ENCODE results near the gene FOXD1.

Gene FOXD1

DNA sequence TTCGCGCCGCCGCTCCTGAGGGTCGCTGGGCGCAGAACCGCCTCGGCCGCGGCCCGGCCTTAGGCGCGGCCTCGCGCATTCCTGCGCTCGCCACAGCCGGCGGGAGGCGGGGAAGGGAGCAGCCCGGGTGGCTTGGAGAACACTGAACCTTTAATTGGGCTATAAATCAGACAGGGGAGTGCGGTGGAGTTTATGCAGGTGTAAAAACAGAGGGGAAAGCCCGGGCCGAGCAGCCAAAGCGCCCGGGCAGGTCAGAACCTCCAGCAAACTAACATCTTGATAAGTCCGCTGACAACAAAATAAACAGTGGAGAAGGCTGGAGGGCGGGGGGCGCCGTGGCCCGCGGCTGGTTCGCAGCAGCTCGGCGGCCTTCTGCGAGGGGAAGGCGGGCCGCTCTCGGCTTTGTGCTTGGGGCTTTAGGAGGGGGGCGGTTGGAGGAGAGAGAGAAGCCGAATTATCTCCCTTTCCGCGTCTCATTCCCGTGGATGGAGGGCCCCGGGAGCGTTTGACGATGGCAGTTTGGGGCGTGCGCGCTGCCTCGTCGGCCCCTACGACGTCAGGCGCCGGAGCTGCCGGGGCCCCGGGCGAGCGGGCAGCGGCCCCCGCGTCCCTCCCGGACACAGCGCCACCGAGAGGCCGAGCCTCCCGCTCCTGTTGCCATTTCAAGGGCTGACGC lies 11.3 kb downstream of the FOXD1 start:
- peak overlapping the region; percentile 57 for H3K4me3 ChIP-seq (ENCODE audit: low read length)
- no peaks in the 10 kb centered on the region for H3K36me3 ChIP-seq (ENCODE audit: insufficient read depth, low read length)
- peaks cover 15% of the 10 kb centered on the region for H3K27me3 ChIP-seq (ENCODE audit: control insufficient read depth, insufficient read depth, low read length)
- H3K9me3 ChIP-seq (replicated peaks; ENCODE audit: low read length), result no peaks in the 10 kb centered on the region
- H3K4me1 ChIP-seq (ENCODE audit: control insufficient read depth, insufficient read depth, low read length), result peaks cover 20% of the 10 kb centered on the region
- H3K9ac ChIP-seq (ENCODE audit: low read depth, low read length), result peak overlapping the region; percentile 75
- H3K4me2 ChIP-seq (ENCODE audit: low read length), result peak overlapping the region; percentile 74

DNA sequence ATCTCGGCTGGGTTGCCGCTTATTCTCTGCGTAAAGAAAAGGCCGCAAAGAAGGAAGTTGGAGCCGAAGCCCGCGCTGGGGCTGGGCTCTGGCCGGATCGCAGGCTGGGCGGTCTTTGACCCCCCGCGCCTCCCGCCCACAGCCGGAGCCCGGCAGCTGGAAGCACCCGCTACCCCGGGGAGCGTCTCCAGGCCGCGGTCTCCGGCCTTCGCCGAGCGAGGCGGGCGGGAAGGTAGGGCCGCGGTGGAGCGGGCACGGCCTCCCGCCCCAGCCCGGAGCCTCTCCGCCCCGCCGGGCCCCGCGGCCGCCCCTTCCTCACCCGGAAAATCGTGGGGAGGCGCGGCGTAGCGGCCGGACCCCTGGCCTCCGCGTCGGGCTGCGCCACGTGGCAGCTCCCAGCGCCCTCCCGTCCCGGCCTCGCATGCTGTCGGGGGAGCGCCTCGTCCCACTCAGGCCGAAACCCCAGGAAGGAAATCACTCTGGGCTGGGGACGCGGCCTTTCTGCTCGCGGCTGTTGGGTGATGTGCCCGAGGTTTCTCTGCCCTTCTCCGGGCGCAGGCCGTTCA lies 12.0 kb downstream of the FOXD1 start:
- no peaks in the 10 kb centered on the region for H3K36me3 ChIP-seq (ENCODE audit: insufficient read depth, low read length)
- H3K9me3 ChIP-seq (replicated peaks; ENCODE audit: low read length), result no peaks in the 10 kb centered on the region
- peak overlapping the region; percentile 75 for H3K9ac ChIP-seq (ENCODE audit: low read depth, low read length)
- H3K4me3 ChIP-seq (ENCODE audit: low read length), result peak overlapping the region; percentile 57
- peak overlapping the region; percentile 74 for H3K4me2 ChIP-seq (ENCODE audit: low read length)
- H3K27me3 ChIP-seq (ENCODE audit: control insufficient read depth, insufficient read depth, low read length), result peaks cover 15% of the 10 kb centered on the region
- peaks cover 20% of the 10 kb centered on the region for H3K4me1 ChIP-seq (ENCODE audit: control insufficient read depth, insufficient read depth, low read length)

DNA sequence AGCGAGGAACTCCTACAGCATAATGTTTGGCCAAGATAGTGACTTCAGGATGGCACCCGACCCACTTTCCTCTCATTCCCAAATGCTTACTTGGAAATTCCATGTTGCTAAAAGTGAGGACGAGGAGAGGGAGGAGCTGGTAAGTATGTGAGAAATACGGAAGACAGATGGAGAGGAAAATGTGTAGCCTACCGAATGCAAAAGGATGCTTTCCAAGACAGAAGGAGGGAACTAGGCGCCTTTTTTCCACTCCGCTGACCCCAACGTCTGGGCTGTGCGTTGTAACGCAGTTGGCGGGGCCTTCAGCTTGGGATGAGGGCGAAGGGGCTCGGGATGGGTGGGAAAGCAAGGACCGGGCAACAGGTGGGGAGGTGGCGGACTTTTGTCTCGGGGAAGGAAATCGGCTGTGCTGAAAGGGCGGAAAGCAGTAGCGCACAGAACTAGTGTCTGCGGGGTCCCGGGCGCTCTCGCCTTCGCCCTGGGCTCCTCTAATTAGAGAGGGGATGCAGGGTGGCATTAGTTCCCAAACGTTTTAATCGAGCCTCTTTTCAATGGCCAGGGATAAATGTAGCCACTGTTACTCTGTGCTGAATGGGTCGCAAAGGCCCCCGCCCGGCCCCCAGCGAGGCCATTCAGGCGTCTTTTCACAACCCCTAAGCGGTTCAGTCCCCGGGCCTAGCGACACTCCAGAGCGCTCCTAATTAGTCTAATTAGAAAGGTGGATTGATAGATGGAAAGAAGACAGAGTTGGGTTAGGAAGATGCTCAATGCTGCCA lies 12.6 kb downstream of the FOXD1 start:
- peaks cover 20% of the 10 kb centered on the region for H3K4me1 ChIP-seq (ENCODE audit: control insufficient read depth, insufficient read depth, low read length)
- peak overlapping the region; percentile 75 for H3K9ac ChIP-seq (ENCODE audit: low read depth, low read length)
- peak overlapping the region; percentile 57 for H3K4me3 ChIP-seq (ENCODE audit: low read length)
- H3K36me3 ChIP-seq (ENCODE audit: insufficient read depth, low read length), result no peaks in the 10 kb centered on the region
- no peaks in the 10 kb centered on the region for H3K9me3 ChIP-seq (replicated peaks; ENCODE audit: low read length)
- H3K4me2 ChIP-seq (ENCODE audit: low read length), result peak overlapping the region; percentile 74
- peaks cover 15% of the 10 kb centered on the region for H3K27me3 ChIP-seq (ENCODE audit: control insufficient read depth, insufficient read depth, low read length)

DNA sequence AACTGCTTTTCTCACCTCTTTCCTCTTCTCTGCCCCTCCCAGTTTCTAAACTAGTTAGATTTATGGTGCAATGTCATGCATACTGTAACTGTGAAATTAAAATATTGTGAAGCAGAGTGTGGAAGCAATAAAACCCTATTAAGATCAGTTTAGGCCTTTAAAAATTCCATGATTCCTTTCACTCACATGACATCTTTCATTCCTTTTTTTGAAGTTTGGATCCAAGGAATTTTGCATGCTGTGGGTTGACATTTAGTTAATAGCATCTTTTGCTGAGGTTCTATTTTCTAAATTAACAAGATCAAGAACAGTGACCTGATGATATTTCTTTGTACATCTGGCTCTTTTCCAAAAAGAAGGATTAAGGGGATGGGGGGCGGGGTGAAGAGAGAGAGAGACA lies 13.7 kb downstream of the FOXD1 start:
- Histone ChIP-seq H3K4me3 (ENCODE audit: low read length) (no peak overlapping the region), H3K27me3 (ENCODE audit: control insufficient read depth, insufficient read depth, low read length) (peaks cover 15% of the 10 kb centered on the region), H3K36me3 (ENCODE audit: insufficient read depth, low read length) (no peaks in the 10 kb centered on the region), H3K9ac (ENCODE audit: low read depth, low read length) (no peak overlapping the region), H3K9me3 (replicated peaks; ENCODE audit: low read length) (no peaks in the 10 kb centered on the region), H3K4me2 (ENCODE audit: low read length) (no peak overlapping the region), H3K4me1 (ENCODE audit: control insufficient read depth, insufficient read depth, low read length) (peaks cover 16% of the 10 kb centered on the region)

DNA sequence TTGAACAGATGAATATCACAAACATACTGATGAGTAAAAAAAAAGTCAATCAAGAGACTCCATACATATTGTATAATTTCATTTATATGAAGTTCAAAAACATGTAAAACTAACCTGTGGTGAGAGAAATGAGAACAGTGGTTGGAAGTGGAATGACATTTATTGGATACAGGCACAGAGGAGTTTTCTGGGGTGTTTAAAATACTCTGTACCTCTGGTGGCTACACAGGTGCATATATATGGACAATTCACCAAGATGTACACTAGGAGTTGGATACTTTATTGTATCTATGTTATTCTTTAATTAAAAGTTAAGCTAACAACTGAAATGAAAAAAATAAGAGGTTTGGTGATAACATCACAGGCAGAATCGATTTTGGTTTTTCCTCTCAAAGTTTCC lies 14.1 kb downstream of the FOXD1 start:
- Histone ChIP-seq H3K4me2 (ENCODE audit: low read length) (no peak overlapping the region), H3K36me3 (ENCODE audit: insufficient read depth, low read length) (no peaks in the 10 kb centered on the region), H3K9me3 (replicated peaks; ENCODE audit: low read length) (no peaks in the 10 kb centered on the region), H3K27me3 (ENCODE audit: control insufficient read depth, insufficient read depth, low read length) (peaks cover 15% of the 10 kb centered on the region), H3K4me1 (ENCODE audit: control insufficient read depth, insufficient read depth, low read length) (peaks cover 16% of the 10 kb centered on the region), H3K9ac (ENCODE audit: low read depth, low read length) (no peak overlapping the region), H3K4me3 (ENCODE audit: low read length) (no peak overlapping the region)

DNA sequence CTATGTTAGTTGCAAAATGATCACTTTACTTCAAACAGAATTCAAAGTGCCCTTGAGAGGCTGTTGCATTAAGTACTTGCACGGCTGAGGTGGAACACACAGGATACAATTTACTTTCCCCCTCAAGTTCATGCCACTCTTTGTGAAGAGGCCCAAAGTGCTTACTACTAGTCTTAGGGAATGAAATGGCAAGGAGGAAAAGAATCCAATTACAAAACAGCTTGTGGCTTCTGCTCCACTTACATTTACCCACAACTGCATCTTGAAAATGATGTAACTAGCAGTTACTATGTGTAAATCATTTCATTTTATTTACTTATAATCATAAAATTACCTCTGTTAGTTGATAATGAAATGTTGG lies 14.6 kb downstream of the FOXD1 start:
- Histone ChIP-seq H3K27me3 (ENCODE audit: control insufficient read depth, insufficient read depth, low read length) (peaks cover 15% of the 10 kb centered on the region), H3K4me3 (ENCODE audit: low read length) (no peak overlapping the region), H3K4me2 (ENCODE audit: low read length) (no peak overlapping the region), H3K4me1 (ENCODE audit: control insufficient read depth, insufficient read depth, low read length) (peaks cover 16% of the 10 kb centered on the region), H3K36me3 (ENCODE audit: insufficient read depth, low read length) (no peaks in the 10 kb centered on the region), H3K9me3 (replicated peaks; ENCODE audit: low read length) (no peaks in the 10 kb centered on the region), H3K9ac (ENCODE audit: low read depth, low read length) (no peak overlapping the region)

DNA sequence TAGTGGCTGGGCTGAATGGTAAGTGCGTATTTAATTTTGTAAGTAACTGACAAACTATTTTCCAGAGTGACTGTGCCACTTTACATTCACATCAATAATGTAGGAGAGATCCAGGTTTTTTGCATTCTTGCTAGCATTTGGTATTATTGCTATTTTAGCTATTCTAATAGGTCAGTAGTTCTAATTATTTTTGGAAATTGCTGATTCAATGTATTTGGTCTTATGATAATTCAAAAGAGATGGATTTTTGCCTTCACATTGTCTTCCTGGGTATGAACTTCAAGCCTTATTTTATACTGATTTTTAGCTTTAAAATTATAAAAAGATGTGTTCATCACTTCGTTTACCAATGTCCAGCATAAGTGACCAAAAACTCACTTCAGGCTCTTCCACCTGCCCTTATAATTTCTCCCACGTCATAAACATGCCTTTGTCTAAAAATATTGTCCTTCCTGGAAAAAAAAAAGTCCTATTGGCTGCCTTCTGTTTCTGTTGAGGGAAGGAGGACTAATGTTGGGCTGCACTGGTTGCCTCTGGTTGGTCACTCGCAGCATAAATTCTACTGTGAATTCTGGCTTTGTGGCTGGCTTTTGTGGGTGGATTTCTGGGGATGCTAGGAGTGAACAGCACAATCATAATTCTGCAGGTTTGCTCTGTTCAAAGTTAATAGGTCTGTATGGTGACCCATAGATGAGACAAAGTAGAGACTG lies 15.2 kb downstream of the FOXD1 start:
- no peaks in the 10 kb centered on the region for H3K36me3 ChIP-seq (ENCODE audit: insufficient read depth, low read length)
- no peaks in the 10 kb centered on the region for H3K9me3 ChIP-seq (replicated peaks; ENCODE audit: low read length)
- H3K4me3 ChIP-seq (ENCODE audit: low read length), result no peak overlapping the region
- peaks cover 12% of the 10 kb centered on the region for H3K27me3 ChIP-seq (ENCODE audit: control insufficient read depth, insufficient read depth, low read length)
- no peak overlapping the region for H3K4me2 ChIP-seq (ENCODE audit: low read length)
- no peak overlapping the region for H3K9ac ChIP-seq (ENCODE audit: low read depth, low read length)
- H3K4me1 ChIP-seq (ENCODE audit: control insufficient read depth, insufficient read depth, low read length), result peaks cover 16% of the 10 kb centered on the region

DNA sequence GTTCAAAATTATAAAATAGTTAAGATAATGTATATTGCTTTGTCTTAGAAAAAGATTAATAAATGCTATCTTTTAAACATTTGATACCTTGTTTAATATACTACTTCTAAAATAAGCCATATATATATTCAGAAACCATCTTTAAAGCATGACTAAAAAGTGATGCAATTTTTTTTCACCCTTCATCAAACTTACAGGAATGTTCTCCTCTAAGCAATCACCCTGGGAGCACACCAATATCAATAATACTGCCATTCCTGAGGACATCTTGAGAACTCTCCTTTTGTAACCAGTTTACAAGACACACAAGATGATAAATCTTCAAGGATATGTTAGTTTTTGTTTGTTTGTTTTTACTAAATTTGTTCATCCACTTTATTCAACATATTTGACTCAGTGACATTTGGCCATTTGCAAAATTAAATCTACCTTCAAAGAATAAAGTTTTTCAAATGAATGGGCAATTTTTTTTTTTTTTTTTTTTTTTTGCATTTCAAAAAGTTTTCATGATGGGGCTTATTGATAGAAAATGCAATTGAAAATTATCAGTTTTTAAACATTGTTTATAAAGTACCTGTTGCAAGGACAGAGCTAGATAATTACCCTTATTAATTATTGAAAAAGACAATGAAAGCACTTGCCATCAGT lies 17.2 kb downstream of the FOXD1 start:
- no peak overlapping the region for H3K4me2 ChIP-seq (ENCODE audit: low read length)
- no peaks in the 10 kb centered on the region for H3K9me3 ChIP-seq (replicated peaks; ENCODE audit: low read length)
- H3K4me1 ChIP-seq (ENCODE audit: control insufficient read depth, insufficient read depth, low read length), result no peaks in the 10 kb centered on the region
- no peak overlapping the region for H3K9ac ChIP-seq (ENCODE audit: low read depth, low read length)
- no peaks in the 10 kb centered on the region for H3K36me3 ChIP-seq (ENCODE audit: insufficient read depth, low read length)
- H3K4me3 ChIP-seq (ENCODE audit: low read length), result no peak overlapping the region
- H3K27me3 ChIP-seq (ENCODE audit: control insufficient read depth, insufficient read depth, low read length), result peaks cover 10% of the 10 kb centered on the region

DNA sequence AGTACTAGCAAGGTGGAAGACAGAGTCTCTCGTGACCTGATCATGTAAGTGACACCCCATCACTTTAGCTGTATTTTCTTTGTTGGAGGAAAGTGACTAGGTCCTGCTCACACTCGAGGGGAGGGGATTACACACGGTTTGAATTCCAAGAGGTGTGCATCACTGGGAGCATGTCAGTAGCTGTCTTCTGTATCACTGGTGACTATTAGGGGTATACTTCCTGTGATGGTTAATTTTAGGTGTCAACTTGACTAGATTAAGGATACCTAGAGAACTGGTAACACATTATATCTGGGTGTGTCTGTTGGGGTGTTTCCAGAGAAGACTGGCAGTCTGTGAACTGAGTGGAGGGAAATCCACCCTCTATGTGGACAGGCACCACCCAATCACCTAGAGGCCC lies 22.5 kb downstream of the FOXD1 start:
- Histone ChIP-seq H3K4me2 (ENCODE audit: low read length) (no peak overlapping the region), H3K9ac (ENCODE audit: low read depth, low read length) (no peak overlapping the region), H3K9me3 (replicated peaks; ENCODE audit: low read length) (no peaks in the 10 kb centered on the region), H3K36me3 (ENCODE audit: insufficient read depth, low read length) (no peaks in the 10 kb centered on the region), H3K4me3 (ENCODE audit: low read length) (no peak overlapping the region), H3K27me3 (ENCODE audit: control insufficient read depth, insufficient read depth, low read length) (peaks cover 4% of the 10 kb centered on the region), H3K4me1 (ENCODE audit: control insufficient read depth, insufficient read depth, low read length) (no peaks in the 10 kb centered on the region)

DNA sequence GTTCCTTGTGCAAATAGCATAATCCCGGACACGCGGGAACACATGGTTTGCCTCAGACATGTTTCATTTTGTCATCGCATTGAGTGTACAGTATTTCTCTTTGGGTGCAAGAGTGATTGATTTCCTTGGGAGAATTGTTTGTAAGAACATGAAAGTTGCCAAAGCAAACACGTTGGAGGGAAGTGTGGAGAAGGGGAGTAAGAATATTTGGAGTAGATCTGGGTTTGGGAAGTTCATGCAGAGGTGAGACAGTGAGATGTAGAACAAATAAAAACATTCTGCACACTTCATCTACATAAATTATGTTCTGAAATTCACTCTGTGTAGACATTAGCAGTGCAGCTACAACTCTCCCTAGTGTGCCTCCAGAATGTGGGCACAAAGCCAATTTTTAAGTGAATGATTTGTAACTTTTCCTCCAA lies 24.0 kb downstream of the FOXD1 start:
- Histone ChIP-seq H3K4me1 (ENCODE audit: control insufficient read depth, insufficient read depth, low read length) (peaks cover 9% of the 10 kb centered on the region), H3K4me2 (ENCODE audit: low read length) (no peak overlapping the region), H3K9ac (ENCODE audit: low read depth, low read length) (no peak overlapping the region), H3K27me3 (ENCODE audit: control insufficient read depth, insufficient read depth, low read length) (peaks cover 11% of the 10 kb centered on the region), H3K4me3 (ENCODE audit: low read length) (no peak overlapping the region), H3K9me3 (replicated peaks; ENCODE audit: low read length) (no peaks in the 10 kb centered on the region), H3K36me3 (ENCODE audit: insufficient read depth, low read length) (no peaks in the 10 kb centered on the region)

DNA sequence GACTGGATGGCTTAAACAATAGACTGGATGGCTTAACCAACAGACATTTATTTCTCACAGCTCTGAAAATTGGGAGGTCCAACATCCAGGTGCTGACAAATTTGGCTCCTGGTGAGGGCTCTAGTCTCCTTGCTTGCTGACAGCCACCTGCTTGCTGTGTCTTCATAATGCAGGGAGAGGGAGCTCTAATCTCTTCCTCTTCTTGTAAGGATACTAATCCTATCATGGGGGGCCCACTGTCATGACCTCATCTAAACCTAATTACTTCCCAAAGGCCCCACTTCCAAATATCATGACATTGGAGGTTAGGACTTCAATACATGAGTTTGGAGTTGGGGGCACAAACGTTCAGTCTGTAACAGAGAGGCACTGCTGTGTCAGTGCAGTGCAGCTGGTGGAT lies 26.4 kb downstream of the FOXD1 start:
- H3K36me3 ChIP-seq (ENCODE audit: insufficient read depth, low read length), result no peaks in the 10 kb centered on the region
- peaks cover 13% of the 10 kb centered on the region for H3K4me1 ChIP-seq (ENCODE audit: control insufficient read depth, insufficient read depth, low read length)
- H3K9me3 ChIP-seq (replicated peaks; ENCODE audit: low read length), result no peaks in the 10 kb centered on the region
- no peak overlapping the region for H3K4me3 ChIP-seq (ENCODE audit: low read length)
- H3K4me2 ChIP-seq (ENCODE audit: low read length), result no peak overlapping the region
- peaks cover 17% of the 10 kb centered on the region for H3K27me3 ChIP-seq (ENCODE audit: control insufficient read depth, insufficient read depth, low read length)
- no peak overlapping the region for H3K9ac ChIP-seq (ENCODE audit: low read depth, low read length)

All from skeletal muscle satellite cell (primary cell).